NB4 (cell line): ENCODE data around the gene APC.

Experiments
- DNase-seq: peaks from one replicate; pipeline ENCODE4 v3.0.0; 2010; ENCODE audit warnings: low read depth
- H3K4me3 ChIP-seq: one replicate; pipeline ENCODE4 v1.5.1; 2011; ENCODE audit warnings: mild to moderate bottlenecking, low read depth, low read length, moderate library complexity
- MAX ChIP-seq: IDR thresholded peaks from 2 replicates; pipeline ENCODE4 v1.6.1; 2011; ENCODE audit warnings: low read depth, low read length
- MYC ChIP-seq: IDR thresholded peaks from 2 replicates; pipeline ENCODE4 v1.6.1; 2011; ENCODE audit warnings: low read depth, low read length
- POLR2A ChIP-seq: IDR thresholded peaks from 2 replicates; pipeline ENCODE4 v1.6.1; 2011; ENCODE audit warnings: mild to moderate bottlenecking; ENCODE audit not compliant: insufficient read length; ENCODE audit errors: extremely low read depth
- TF ChIP-seq, protein P1 (sequence below): IDR thresholded peaks from one replicate; pipeline ENCODE4 v1.5.1; 2012; ENCODE audit warnings: low read depth, low read length

Gene APC

DNA sequence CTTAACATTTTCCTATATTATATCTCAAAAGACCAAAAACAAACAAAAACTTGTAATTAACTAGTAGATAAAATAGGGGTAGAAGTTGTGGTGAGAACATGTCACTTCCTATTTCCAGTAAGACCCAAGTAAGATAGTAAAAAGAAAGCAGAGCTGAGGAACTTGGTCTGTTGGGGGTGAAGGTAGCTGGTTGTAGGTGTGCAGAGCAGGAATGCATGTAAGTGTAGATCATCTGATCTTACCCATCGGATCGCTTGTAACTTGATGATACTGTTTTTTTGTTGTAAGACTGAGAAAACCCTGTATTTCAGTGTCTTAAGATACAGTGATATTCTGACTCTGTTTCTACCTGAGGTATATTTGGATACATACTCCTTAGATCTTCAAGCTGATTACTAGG lies 129.1 kb downstream of the APC start:
- no peak for DNase-seq
- no peak overlapping the region for H3K4me3 ChIP-seq
- TF ChIP-seq, protein P1, sequence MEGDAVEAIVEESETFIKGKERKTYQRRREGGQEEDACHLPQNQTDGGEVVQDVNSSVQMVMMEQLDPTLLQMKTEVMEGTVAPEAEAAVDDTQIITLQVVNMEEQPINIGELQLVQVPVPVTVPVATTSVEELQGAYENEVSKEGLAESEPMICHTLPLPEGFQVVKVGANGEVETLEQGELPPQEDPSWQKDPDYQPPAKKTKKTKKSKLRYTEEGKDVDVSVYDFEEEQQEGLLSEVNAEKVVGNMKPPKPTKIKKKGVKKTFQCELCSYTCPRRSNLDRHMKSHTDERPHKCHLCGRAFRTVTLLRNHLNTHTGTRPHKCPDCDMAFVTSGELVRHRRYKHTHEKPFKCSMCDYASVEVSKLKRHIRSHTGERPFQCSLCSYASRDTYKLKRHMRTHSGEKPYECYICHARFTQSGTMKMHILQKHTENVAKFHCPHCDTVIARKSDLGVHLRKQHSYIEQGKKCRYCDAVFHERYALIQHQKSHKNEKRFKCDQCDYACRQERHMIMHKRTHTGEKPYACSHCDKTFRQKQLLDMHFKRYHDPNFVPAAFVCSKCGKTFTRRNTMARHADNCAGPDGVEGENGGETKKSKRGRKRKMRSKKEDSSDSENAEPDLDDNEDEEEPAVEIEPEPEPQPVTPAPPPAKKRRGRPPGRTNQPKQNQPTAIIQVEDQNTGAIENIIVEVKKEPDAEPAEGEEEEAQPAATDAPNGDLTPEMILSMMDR: no peak
- TF ChIP-seq MAX: no peak
- no peak for TF ChIP-seq POLR2A
- no peak for TF ChIP-seq MYC

DNA sequence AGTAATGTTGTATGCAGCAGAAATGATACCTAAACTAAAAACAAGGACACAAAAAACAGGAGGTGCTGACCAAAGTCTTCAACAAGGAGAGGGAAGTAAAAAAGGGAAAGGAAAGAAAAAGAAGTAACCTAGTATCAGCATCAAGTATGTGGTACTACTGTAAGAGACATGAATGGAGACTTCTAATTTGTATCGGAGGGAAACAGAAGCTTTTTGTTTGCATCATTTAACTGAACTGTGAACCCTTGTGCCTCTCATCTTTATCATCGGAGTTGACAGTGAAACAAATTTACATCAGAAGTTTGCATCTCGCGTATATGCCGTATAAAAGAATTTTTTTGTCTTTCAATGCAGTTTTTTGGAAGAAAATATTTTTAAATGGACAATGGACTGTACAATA lies 129.7 kb downstream of the APC start:
- no peak for TF ChIP-seq POLR2A
- TF ChIP-seq MYC: no peak
- TF ChIP-seq MAX: no peak
- TF ChIP-seq, protein P1: no peak
- no peak for DNase-seq

GRCh38 chr5:112869948-112870347 lies 132.3 kb downstream of the APC start:
- TF ChIP-seq MAX (no peak), POLR2A (no peak), MYC (no peak)
- TF ChIP-seq, protein P1: no peak
- no peak for DNase-seq
- no peak overlapping the region for H3K4me3 ChIP-seq

More for the DNA sequence above, 129.7 kb downstream of the APC start:
- no peak overlapping the region for H3K4me3 ChIP-seq

DNA sequence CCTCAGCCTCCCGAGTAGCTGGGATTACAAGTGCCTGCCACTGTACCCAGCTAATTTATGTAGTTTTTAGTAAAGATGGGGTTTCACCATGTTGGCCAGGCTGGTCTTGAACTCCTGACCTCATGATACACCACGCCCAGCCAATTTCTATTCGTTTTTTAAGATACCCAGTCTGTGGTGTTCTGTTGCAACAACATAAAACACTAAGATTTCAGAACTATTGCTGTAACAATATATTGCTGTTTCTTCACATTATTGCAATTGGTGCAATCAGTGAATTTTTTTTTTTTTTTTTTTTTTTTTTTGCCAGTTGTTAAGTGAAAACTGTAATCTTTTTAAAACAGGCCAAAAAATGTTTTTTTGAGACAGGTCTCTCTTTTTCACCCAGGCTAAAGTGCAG lies 133.3 kb downstream of the APC start:
- TF ChIP-seq MAX: no peak
- no peak for TF ChIP-seq MYC
- TF ChIP-seq, protein P1: no peak
- TF ChIP-seq POLR2A: no peak
- DNase-seq: no peak
- H3K4me3 ChIP-seq: no peak overlapping the region

DNA sequence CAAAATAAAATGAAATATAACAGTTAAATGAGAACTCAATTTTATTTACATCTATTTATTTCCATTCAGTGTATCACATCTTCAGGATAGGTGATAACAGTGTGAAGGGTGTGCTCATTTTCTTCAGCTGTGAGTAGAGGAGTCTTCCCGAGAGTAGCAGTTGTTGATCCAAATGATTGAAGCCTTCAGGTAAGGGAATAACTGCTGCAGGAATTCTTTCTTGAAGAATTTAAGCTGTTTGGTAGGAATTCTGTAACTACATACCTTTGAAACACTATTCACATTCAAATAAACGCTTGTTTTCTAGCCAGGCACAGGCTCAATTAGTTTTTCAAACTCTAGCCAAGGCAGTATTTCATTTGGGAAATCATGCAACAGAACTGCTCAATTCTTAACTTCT lies 138.7 kb downstream of the APC start:
- H3K4me3 ChIP-seq: no peak overlapping the region
- DNase-seq: no peak
- TF ChIP-seq POLR2A (no peak), MYC (no peak), MAX (no peak)
- TF ChIP-seq, protein P1: no peak

DNA sequence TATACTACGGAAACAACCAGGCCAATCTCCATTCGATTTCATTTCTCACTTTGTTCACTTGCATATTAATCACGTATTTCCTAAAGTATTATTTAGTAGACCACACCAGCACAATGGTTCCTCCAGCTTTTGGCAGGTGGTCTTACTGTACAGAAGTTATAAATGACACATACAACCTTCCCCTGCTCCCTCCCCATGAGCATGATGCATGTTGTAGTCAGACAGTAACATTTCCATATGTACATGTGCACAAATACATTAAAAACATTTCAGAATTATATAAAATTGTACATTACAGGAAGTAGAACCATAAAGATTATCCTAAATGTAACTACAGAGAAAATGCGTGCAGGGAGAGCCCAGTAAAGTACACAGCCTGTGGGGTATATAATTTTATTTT lies 140.4 kb downstream of the APC start:
- TF ChIP-seq POLR2A (no peak), MYC (no peak), MAX (no peak)
- TF ChIP-seq, protein P1: no peak
- no peak for DNase-seq
- no peak overlapping the region for H3K4me3 ChIP-seq
